IMR-90 (cell line): ENCODE measurements around the gene DBF4B. TPM values are rescaled to one million over a fixed set of nuclear protein-coding genes. Genes with fewer than 3 reads are reported as not detected.

Source experiments
- ATAC-seq: fragments of 200-7000 bp; cut with Tn5 transposase; 2 replicates; pipeline ENCODE4 v1.9.1; 2020; ENCODE audit warnings: low read depth, mild to moderate bottlenecking, moderate library complexity
- BruUV-seq: library from RNA; stranded (reverse); fragments of 400-500 nt; replicated peaks from 2 replicates; lab custom pipeline; 2021; lab: Mats Ljungman, UMichigan
- CTCF ChIA-PET: fragments of 300-600 bp; formaldehyde crosslinking; extraction: SDS; loops from one replicate; lab custom pipeline; 2021; ENCODE audit warnings: antibody characterized with exemption; lab: Yijun Ruan, JAX
- POLR2A ChIA-PET: fragments of 300-600 bp; sonication (Branson Sonifier 250); formaldehyde crosslinking; loops from one replicate; lab custom pipeline; 2022; ENCODE audit warnings: antibody characterized with exemption; ENCODE audit not compliant: unreplicated experiment; lab: Charles Lee
- DNase-seq: peaks from one replicate; pipeline ENCODE4 v3.0.0; 2013
- H2AFZ ChIP-seq: replicated peaks from 2 replicates; pipeline ENCODE3; 2013; ENCODE audit warnings: low read length, mild to moderate bottlenecking; ENCODE audit not compliant: poor library complexity
- H2AK5ac ChIP-seq: 2 replicates; pipeline ENCODE4 v1.6.1; 2013; ENCODE audit warnings: low read depth, low read length, inconsistent platforms
- H2AK9ac ChIP-seq: replicated peaks from 2 replicates; pipeline ENCODE3; 2013; ENCODE audit warnings: mild to moderate bottlenecking, low read depth, low read length, moderate library complexity; ENCODE audit not compliant: poor library complexity
- H2BK120ac ChIP-seq: 2 replicates; pipeline ENCODE4 v1.6.1; 2013; ENCODE audit warnings: low read depth, low read length, inconsistent platforms
- H2BK15ac ChIP-seq: 3 replicates; pipeline ENCODE4 v1.6.1; 2013; ENCODE audit warnings: low read depth, low read length, inconsistent platforms
- H2BK20ac ChIP-seq: 2 replicates; pipeline ENCODE4 v1.6.1; 2013; ENCODE audit warnings: low read depth, mild to moderate bottlenecking, inconsistent platforms, low read length, moderate library complexity
- H2BK5ac ChIP-seq: 2 replicates; pipeline ENCODE4 v1.6.1; 2013; ENCODE audit warnings: mild to moderate bottlenecking, low read depth, low read length, inconsistent platforms; ENCODE audit not compliant: poor library complexity, severe bottlenecking
- H3K14ac ChIP-seq: replicated peaks from 2 replicates; pipeline ENCODE4 v1.6.1; 2013; ENCODE audit warnings: low read depth, low read length, inconsistent platforms
- H3K18ac ChIP-seq: 2 replicates; pipeline ENCODE4 v1.6.1; 2013; ENCODE audit warnings: low read depth, low read length, control low read depth
- H3K23ac ChIP-seq: 2 replicates; pipeline ENCODE4 v1.6.1; 2013; ENCODE audit warnings: low read depth, low read length, inconsistent platforms
- H3K27ac ChIP-seq: 2 replicates; pipeline ENCODE4 v1.5.1; 2013; ENCODE audit warnings: mild to moderate bottlenecking, control low read depth, low read length; ENCODE audit not compliant: insufficient read depth
- H3K27me3 ChIP-seq: 2 replicates; pipeline ENCODE4 v1.6.1; 2013; ENCODE audit warnings: low read length; ENCODE audit not compliant: control insufficient read depth, insufficient read depth
- H3K36me3 ChIP-seq: 2 replicates; pipeline ENCODE4 v1.6.1; 2013; ENCODE audit warnings: low read length, mixed read lengths; ENCODE audit not compliant: control insufficient read depth, insufficient read depth
- H3K4ac ChIP-seq: 2 replicates; pipeline ENCODE4 v1.6.1; 2013; ENCODE audit warnings: low read depth, low read length, inconsistent platforms
- H3K4me1 ChIP-seq: 2 replicates; pipeline ENCODE4 v1.6.1; 2013; ENCODE audit warnings: low read length, mixed read lengths; ENCODE audit not compliant: control insufficient read depth, insufficient read depth
- H3K4me2 ChIP-seq: 2 replicates; pipeline ENCODE4 v1.6.1; 2013; ENCODE audit warnings: low read depth, mild to moderate bottlenecking, control low read depth, low read length, moderate library complexity
- H3K4me3 ChIP-seq: 2 replicates; pipeline ENCODE4 v1.5.1; 2013; ENCODE audit warnings: low read depth, mild to moderate bottlenecking, control low read depth, low read length, moderate library complexity; ENCODE audit not compliant: insufficient read depth
- H3K56ac ChIP-seq: 2 replicates; pipeline ENCODE4 v1.6.1; 2013; ENCODE audit warnings: low read length, inconsistent platforms; ENCODE audit not compliant: insufficient read depth; ENCODE audit errors: extremely low read depth
- H3K79me1 ChIP-seq, 2 experiments: 2 replicates each; pipeline ENCODE4 v1.6.1; 2013; ENCODE audit warnings: low read length in 2 of 2, inconsistent platforms in 1 of 2, low read depth in 1 of 2
- H3K9ac ChIP-seq: 2 replicates; pipeline ENCODE4 v1.6.1; 2013; ENCODE audit warnings: low read depth, low read length, control low read depth
- H3K9me1 ChIP-seq: 2 replicates; pipeline ENCODE4 v1.6.1; 2013; ENCODE audit warnings: low read length, inconsistent platforms; ENCODE audit not compliant: insufficient read depth
- H3K9me3 ChIP-seq: 2 replicates; pipeline ENCODE4 v1.6.1; 2013; ENCODE audit warnings: low read length; ENCODE audit not compliant: control insufficient read depth, insufficient read depth
- H4K20me1 ChIP-seq: 2 replicates; pipeline ENCODE4 v1.6.1; 2013; ENCODE audit warnings: low read length, inconsistent platforms; ENCODE audit not compliant: insufficient read depth
- H4K5ac ChIP-seq: 2 replicates; pipeline ENCODE4 v1.6.1; 2013; ENCODE audit warnings: mild to moderate bottlenecking, low read depth, low read length, control low read depth
- H4K8ac ChIP-seq, 2 experiments: 2 replicates each; pipeline ENCODE4 v1.6.1; 2013; ENCODE audit warnings: low read depth in 2 of 2, low read length in 2 of 2, control low read depth in 1 of 2, inconsistent platforms in 1 of 2
- H4K91ac ChIP-seq: 2 replicates; pipeline ENCODE4 v1.6.1; 2013; ENCODE audit warnings: low read depth, low read length, inconsistent platforms; ENCODE audit not compliant: insufficient read depth
- BHLHE40 ChIP-seq: fragments of 150-350 bp; IDR thresholded peaks from 2 replicates; pipeline ENCODE4 v1.6.1; 2016; ENCODE audit warnings: mild to moderate bottlenecking, low read depth, low read length
- MAFK ChIP-seq: IDR thresholded peaks from 2 replicates; pipeline ENCODE4 v1.6.1; 2012; ENCODE audit warnings: low read depth, low read length, improper control_type of control experiment
- MAZ ChIP-seq: IDR thresholded peaks from 2 replicates; pipeline ENCODE4 v1.6.1; 2012; ENCODE audit warnings: low read depth, mild to moderate bottlenecking, low read length, improper control_type of control experiment, moderate library complexity, borderline replicate concordance
- MXI1 ChIP-seq: IDR thresholded peaks from 2 replicates; pipeline ENCODE4 v1.6.1; 2012; ENCODE audit warnings: low read depth, mild to moderate bottlenecking, low read length, moderate library complexity, borderline replicate concordance
- NFE2L2 ChIP-seq: fragments of 150-350 bp; IDR thresholded peaks from 2 replicates; pipeline ENCODE4 v1.6.1; 2016; ENCODE audit warnings: low read depth, mild to moderate bottlenecking, low read length
- POLR2A ChIP-seq: IDR thresholded peaks from 2 replicates; pipeline ENCODE4 v1.6.1; 2012; ENCODE audit warnings: mild to moderate bottlenecking, low read depth, low read length
- WGBS, 2 experiments: methylation state at CpG; one replicate each; pipeline versions ENCODE4 v1.1.5 to v1.1.7; 2013; ENCODE audit warnings: missing lambda C conversion rate in 2 of 2; ENCODE audit not compliant: insufficient read length in 1 of 2; ENCODE audit errors: extremely low coverage in 2 of 2; 5-methylcytosine and 5-hydroxymethylcytosine counted together
- dilution Hi-C: fragments of 300-500 bp; cut with HindIII; formaldehyde crosslinking; loops from one replicate; pipeline ENCODE4 v1.14.3; 2018; ENCODE audit warnings: low sequenced_read_pairs; ENCODE audit not compliant: unreplicated experiment
- in situ Hi-C: fragments of 300-500 bp; cut with MboI; formaldehyde crosslinking; loops from 3 replicates; pipeline ENCODE4 v1.14.3; 2019; ENCODE audit warnings: low sequenced_read_pairs, inconsistent platforms, mixed read lengths
- intact Hi-C: fragments of 100-400 bp; cut with micrococcal nuclease; formaldehyde crosslinking; loops from 2 replicates; pipeline ENCODE4 v1.10.0; 2022
- polyA plus RNA-seq, 3 experiments: library from polyadenylated mRNA; depleted of rRNA; stranded (reverse); fragments of >200 nt; gene quantifications; 2 replicates each; pipeline ENCODE4 v1.2.3, GENCODE V29; 2012; ENCODE audit warnings: low replicate concordance in 1 of 3
- total RNA-seq: library from RNA; depleted of rRNA; stranded (reverse); fragments of >200 nt; gene quantifications from 2 replicates; pipeline ENCODE4 v1.2.3, GENCODE V29; 2012
- TF ChIP-seq, protein P1 (sequence below): conservative IDR thresholded peaks from 2 replicates; pipeline ENCODE4 v1.5.1; 2012; ENCODE audit warnings: mild to moderate bottlenecking, low read depth, low read length, improper control_type of control experiment

The DBF4B gene
- total and polyA plus RNA-seq, 2 of the 4 experiments (the other 2 are of a cell fraction), result 3.6 to 10.2 TPM

DNA sequence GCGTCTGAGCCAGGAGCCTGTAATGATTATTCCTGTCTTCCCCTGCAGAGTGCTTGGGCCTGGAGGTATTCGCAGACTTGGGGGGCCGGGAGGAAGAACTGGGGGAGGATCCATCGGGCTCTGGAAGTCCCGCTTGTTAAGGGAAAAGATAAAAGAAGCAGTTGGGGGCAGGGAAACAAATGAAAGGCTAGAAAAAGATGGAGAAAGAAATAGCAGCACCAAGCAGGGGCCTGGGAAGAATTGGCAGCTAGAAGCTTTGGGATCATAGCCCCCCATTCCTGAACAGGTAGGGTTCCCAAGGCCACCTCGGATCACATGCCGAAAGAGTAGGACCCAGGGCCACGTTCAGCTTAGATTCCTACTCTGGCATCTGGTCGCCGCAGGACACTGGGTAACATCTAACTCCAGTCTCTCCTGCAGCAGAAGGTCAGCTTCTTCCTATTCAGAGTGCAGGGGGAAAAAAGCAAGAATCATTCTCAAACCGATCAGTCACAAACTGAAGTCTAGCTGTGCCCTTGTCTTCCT, 73.9 kb downstream of the DBF4B start:
- CTCF ChIA-PET, result no interaction called here
- Histone ChIP-seq H3K27me3 (no peaks in the 10 kb centered on the region; the same call in 1 of the 2 replicates), H3K9me1 (no peaks in the 10 kb centered on the region), H3K27ac (no peak overlapping the region), H2BK15ac (no peak overlapping the region), H3K9ac (no peak overlapping the region), H3K4me2 (no peak overlapping the region), H2AK5ac (0 out of 2 replicates have a peak overlapping the region, but pooled peaks have one; percentile 4), H3K56ac (no peak overlapping the region), H3K9me3 (no peaks in the 10 kb centered on the region), H3K4me1 (peaks cover 3% of the 10 kb centered on the region; the same call in 1 of the 2 replicates), H2AFZ (no peak overlapping the region), H3K79me1 (no peaks in the 10 kb centered on the region), H4K91ac (no peak overlapping the region), H2BK5ac (no peak overlapping the region), H2BK20ac (no peak overlapping the region), H4K5ac (no peak overlapping the region), H2BK120ac (no peak overlapping the region), H4K8ac (no peak overlapping the region), H2AK9ac (no peak overlapping the region), H4K20me1 (no peaks in the 10 kb centered on the region), H3K18ac (no peak overlapping the region), H3K4ac (no peak overlapping the region), H3K36me3 (no peaks in the 10 kb centered on the region), H3K23ac (no peak overlapping the region), H3K14ac (no peak overlapping the region), H3K4me3 (no peak overlapping the region)
- no peak for ATAC-seq
- in situ Hi-C loops (loop anchor here (5.0 kb wide), 1 partner anchor 80 kb away; no protein-coding TSS in a partner anchor), intact Hi-C loops (no loop called here), dilution Hi-C loops (no loop called here)
- no TSS peak for BruUV-seq
- 57% methylated on average over 7 of the region's 11 CpGs; no CpG with 5 or more reads in 1 of the 2 experiments for WGBS, 2 experiments
- TF ChIP-seq POLR2A (no peak), NFE2L2 (no peak), MAFK (no peak), MXI1 (no peak), BHLHE40 (no peak), MAZ (no peak)
- TF ChIP-seq, protein P1, sequence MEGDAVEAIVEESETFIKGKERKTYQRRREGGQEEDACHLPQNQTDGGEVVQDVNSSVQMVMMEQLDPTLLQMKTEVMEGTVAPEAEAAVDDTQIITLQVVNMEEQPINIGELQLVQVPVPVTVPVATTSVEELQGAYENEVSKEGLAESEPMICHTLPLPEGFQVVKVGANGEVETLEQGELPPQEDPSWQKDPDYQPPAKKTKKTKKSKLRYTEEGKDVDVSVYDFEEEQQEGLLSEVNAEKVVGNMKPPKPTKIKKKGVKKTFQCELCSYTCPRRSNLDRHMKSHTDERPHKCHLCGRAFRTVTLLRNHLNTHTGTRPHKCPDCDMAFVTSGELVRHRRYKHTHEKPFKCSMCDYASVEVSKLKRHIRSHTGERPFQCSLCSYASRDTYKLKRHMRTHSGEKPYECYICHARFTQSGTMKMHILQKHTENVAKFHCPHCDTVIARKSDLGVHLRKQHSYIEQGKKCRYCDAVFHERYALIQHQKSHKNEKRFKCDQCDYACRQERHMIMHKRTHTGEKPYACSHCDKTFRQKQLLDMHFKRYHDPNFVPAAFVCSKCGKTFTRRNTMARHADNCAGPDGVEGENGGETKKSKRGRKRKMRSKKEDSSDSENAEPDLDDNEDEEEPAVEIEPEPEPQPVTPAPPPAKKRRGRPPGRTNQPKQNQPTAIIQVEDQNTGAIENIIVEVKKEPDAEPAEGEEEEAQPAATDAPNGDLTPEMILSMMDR, result no peak
- POLR2A ChIA-PET, result no interaction called here
- no peak for DNase-seq
